ENCODE measurements around the gene RANBP2. TPM values are rescaled to one million over a fixed set of nuclear protein-coding genes. Genes with fewer than 3 reads are reported as not detected.

The RANBP2 gene
- 10 to 100 TPM; 54.4 to 59.9 TPM for total RNA-seq

DNA sequence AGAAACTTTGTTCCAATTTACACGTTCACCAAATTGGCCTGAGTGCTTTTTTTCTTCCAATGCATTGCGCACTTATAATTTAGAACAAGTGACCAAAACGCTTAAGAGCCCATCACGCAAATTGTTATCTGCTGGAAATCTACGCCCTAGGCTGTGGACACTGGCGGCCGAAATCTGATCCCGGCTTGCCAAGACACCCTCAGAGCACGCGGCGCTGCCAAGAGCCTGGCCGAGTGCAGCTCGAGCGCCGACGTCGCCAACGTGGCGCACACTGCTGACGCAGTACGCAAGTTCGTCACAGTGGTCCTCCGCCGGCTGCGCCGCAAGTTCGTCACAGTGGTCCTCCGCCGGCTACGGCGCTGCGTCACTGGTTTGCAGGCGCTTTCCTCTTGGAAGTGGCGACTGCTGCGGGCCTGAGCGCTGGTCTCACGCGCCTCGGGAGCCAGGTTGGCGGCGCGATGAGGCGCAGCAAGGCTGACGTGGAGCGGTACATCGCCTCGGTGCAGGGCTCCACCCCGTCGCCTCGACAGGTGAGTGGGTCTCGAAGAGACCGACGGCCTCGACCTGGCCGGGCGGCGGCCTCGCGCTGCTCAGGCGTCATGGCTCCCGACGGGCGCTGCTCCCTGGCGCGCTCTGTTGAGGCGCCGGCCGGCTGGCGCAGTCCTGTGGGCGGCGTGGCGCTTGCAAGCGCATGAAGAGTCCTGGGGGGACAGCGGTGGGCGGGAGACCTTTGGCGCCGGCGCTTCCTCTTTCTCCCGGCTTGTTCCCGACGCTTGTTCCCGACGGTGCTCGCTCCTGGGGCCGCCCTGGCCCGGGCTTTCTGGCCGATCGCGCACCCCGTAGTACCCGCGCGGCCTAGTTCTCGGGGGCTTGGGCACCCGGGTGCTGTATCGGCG lies at the start of gene RANBP2:
TSS of gene RANBP2 (plus strand) at position 334 of the 896 bp plus-strand sequence. CDS start at position 459, 125 bp downstream.

DNA sequence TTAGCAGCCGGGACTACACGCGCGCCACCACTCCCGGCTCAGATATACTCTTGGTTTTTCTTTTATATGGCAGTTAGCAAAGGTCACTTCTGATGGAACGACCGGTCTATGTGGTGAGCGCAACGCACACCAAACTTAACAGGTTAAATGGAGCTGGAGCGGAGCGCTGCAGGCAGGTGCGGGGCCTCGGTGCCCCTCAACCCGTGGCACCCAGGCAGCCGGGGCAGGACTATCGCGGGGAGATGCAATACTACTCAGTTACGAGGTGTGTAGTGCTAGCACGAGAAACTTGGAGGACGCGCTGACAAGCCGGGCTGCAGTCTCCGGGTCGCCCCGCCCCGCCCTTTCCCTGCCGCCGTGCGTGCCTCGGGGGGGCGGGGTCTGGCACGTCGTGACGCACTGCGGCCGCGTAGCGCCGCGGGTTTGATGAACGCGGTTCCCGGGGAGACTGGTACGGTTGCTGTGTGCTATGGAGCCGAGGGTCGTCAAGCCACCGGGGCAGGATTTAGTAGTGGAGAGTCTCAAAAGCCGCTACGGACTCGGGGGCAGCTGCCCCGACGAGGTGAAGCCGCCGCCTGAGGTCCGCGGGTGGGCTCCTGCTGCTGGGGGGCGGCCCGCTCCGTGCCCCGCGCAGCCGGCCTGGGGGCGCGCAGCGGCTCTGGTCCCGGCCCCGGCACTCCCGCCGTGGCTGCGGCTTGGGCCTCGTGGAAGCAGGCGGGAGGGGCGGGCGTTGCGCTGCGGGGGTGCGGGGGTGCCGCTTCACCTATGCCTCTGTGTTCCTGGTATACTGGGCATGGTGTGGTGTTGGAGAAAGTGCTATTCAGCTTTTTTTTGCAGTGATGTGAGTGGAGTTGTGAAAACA lies 67.3 kb downstream of the RANBP2 start, which contains the start of gene CCDC138:
TSS of gene CCDC138 (plus strand) at position 418 of the 862 bp plus-strand sequence. CDS start at position 470, 52 bp downstream.

Small RNA genes lying within 50 kb of the gene (small RNA-seq; reads per million reads assigned to genes)
- gene AC010095.1, result 0 reads per million in 2 donors

Other genes starting within 250 kb of the RANBP2 start
- 10 to 100 TPM; 21.3 to 31.0 TPM for gene LIMS1, start 185.0 kb upstream of the RANBP2 start, total RNA-seq
- 1 to 10 TPM; 5.5 to 8.7 TPM for gene CCDC138, start 67.3 kb downstream of the RANBP2 start, total RNA-seq

Measured in melanocyte of skin (primary cell).